Neural cell (in vitro differentiated cells): ENCODE data around the gene SYNJ1. TPM values are rescaled to one million over a fixed set of nuclear protein-coding genes. Genes with fewer than 3 reads are reported as not detected.

Experiments used
- H2AFZ ChIP-seq: fragments of 200-600, 300-800 bp; sonication (generic), shearing (Covaris generic); 2 replicates; pipeline ENCODE4 v1.6.0; 2014; ENCODE audit warnings: low read depth, mild to moderate bottlenecking, antibody characterized with exemption, low read length, moderate library complexity
- H3F3A ChIP-seq: fragments of 200-600 bp; shearing (Covaris generic); 2 replicates; pipeline ENCODE4 v1.6.1; 2016; ENCODE audit warnings: mild to moderate bottlenecking, moderate library complexity, mixed read lengths, antibody characterized with exemption, low read length; ENCODE audit not compliant: insufficient read depth, poor library complexity, severe bottlenecking
- H3K27ac ChIP-seq: fragments of 200-600, 300-800 bp; sonication (generic), shearing (Covaris generic); 2 replicates; pipeline ENCODE4 v1.5.1; 2014; ENCODE audit warnings: mild to moderate bottlenecking, low read length, moderate library complexity
- H3K27me3 ChIP-seq: fragments of 300-800, 200-600 bp; sonication (generic), shearing (Covaris generic); 2 replicates; pipeline ENCODE4 v1.6.0; 2014; ENCODE audit warnings: mild to moderate bottlenecking, low read depth, low read length, moderate library complexity; ENCODE audit not compliant: insufficient read depth
- H3K36me3 ChIP-seq: fragments of 300-800, 200-600 bp; sonication (generic), shearing (Covaris generic); 2 replicates; pipeline ENCODE4 v1.5.1; 2014; ENCODE audit warnings: mild to moderate bottlenecking, antibody characterized with exemption, low read length, moderate library complexity; ENCODE audit not compliant: insufficient read depth
- H3K4me2 ChIP-seq: fragments of 300-800, 200-600 bp; sonication (generic), shearing (Covaris generic); 2 replicates; pipeline ENCODE4 v1.6.0; 2014; ENCODE audit warnings: mild to moderate bottlenecking, low read length
- H3K4me3 ChIP-seq: fragments of 300-800, 200-600 bp; sonication (generic), shearing (Covaris generic); 2 replicates; pipeline ENCODE4 v1.5.1; 2014; ENCODE audit warnings: mild to moderate bottlenecking, low read length, moderate library complexity
- H3K79me2 ChIP-seq: fragments of 200-600 bp; shearing (Covaris generic); replicated peaks from 2 replicates; pipeline ENCODE4 v1.6.0; 2014; ENCODE audit warnings: mild to moderate bottlenecking, low read length, moderate library complexity; ENCODE audit not compliant: insufficient read depth
- H3K9ac ChIP-seq: fragments of 300-800, 200-600 bp; sonication (generic), shearing (Covaris generic); 2 replicates; pipeline ENCODE4 v1.6.1; 2016; ENCODE audit warnings: mild to moderate bottlenecking, low read length, mixed read lengths
- H3K9me2 ChIP-seq: fragments of 200-600 bp; shearing (Covaris generic); 2 replicates; pipeline ENCODE4 v1.6.1; 2016; ENCODE audit warnings: mild to moderate bottlenecking, low read length, mixed read lengths; ENCODE audit not compliant: insufficient read depth
- H3K9me3 ChIP-seq: fragments of 200-600, 300-800 bp; sonication (generic), shearing (Covaris generic); 2 replicates; pipeline ENCODE4 v1.6.1; 2016; ENCODE audit warnings: mild to moderate bottlenecking, mixed run types, low read length, moderate library complexity, mixed read lengths
- H4K20me1 ChIP-seq: fragments of 200-600 bp; shearing (Covaris generic); 2 replicates; pipeline ENCODE4 v1.6.1; 2016; ENCODE audit warnings: mild to moderate bottlenecking, mixed run types; ENCODE audit not compliant: insufficient read depth
- EP300 ChIP-seq: fragments of 450-650 bp; conservative IDR thresholded peaks from 2 replicates; pipeline ENCODE4 v1.6.1; 2014; ENCODE audit warnings: antibody characterized with exemption, mild to moderate bottlenecking, moderate library complexity; ENCODE audit not compliant: poor library complexity, severe bottlenecking
- EZH2 ChIP-seq: fragments of 200-600, 300-800 bp; shearing (Covaris generic), sonication (generic); IDR thresholded peaks from 2 replicates; pipeline ENCODE4 v1.6.1; 2014; ENCODE audit warnings: antibody characterized with exemption, low read length, borderline replicate concordance, mild to moderate bottlenecking; ENCODE audit not compliant: insufficient read depth, poor library complexity, severe bottlenecking
- MXI1 ChIP-seq: fragments of 450-650 bp; conservative IDR thresholded peaks from 2 replicates; pipeline ENCODE4 v1.6.1; 2014; ENCODE audit warnings: antibody characterized with exemption, mild to moderate bottlenecking; ENCODE audit not compliant: poor library complexity, severe bottlenecking
- POLR2AphosphoS5 ChIP-seq: IDR thresholded peaks from 2 replicates; pipeline ENCODE4 v1.6.1; 2012
- RAD21 ChIP-seq: fragments of 450-650 bp; conservative IDR thresholded peaks from 2 replicates; pipeline ENCODE4 v1.6.1; 2014; ENCODE audit warnings: antibody characterized with exemption, mild to moderate bottlenecking, moderate library complexity
- SMC3 ChIP-seq: fragments of 450-650 bp; conservative IDR thresholded peaks from 2 replicates; pipeline ENCODE4 v1.6.1; 2014; ENCODE audit warnings: antibody characterized with exemption, mild to moderate bottlenecking, moderate library complexity; ENCODE audit not compliant: poor library complexity
- TAF1 ChIP-seq: IDR thresholded peaks from 2 replicates; pipeline ENCODE4 v1.6.1; 2012; ENCODE audit warnings: low read depth
- polyA plus RNA-seq: library from polyadenylated mRNA; depleted of rRNA; stranded (reverse); fragments of >200 nt; gene quantifications from 2 replicates; pipeline ENCODE4 v1.2.3, GENCODE V29; 2014
- TF ChIP-seq, protein P1 (sequence below): fragments of 450-650 bp; IDR thresholded peaks from 2 replicates; pipeline ENCODE4 v1.5.1; 2014; ENCODE audit warnings: antibody characterized with exemption, mild to moderate bottlenecking, moderate library complexity; ENCODE audit not compliant: poor library complexity, severe bottlenecking
- TF ChIP-seq, protein P2 (sequence below): IDR thresholded peaks from 2 replicates; pipeline ENCODE4 v1.6.1; 2012; ENCODE audit warnings: borderline replicate concordance

The SYNJ1 gene
- polyA plus RNA-seq, 1 donor from 2014 or later, result 24.1 TPM

DNA sequence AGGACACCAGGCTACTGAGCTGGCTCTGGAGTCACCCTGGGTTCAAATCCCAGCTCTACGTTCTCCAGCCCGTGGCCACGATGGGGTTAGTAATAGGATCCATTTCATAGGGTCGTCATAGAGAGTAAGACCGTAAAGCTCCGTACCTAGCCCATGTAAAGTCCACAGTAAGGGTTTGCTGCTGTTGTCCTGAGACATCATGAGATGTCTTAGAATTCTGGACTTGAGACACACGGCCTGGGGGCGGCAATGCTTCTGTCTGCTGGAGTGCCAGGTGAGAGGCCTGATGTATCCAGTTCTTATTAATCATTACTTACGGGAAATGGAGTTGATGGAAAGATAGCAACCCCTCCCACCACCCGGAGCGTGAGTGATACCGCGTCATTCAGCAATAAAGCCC, 146.1 kb downstream of the SYNJ1 start:
- H3K36me3 ChIP-seq, result no peaks in the 10 kb centered on the region
- H2AFZ ChIP-seq, result no peak overlapping the region
- no peaks in the 10 kb centered on the region for H3F3A ChIP-seq
- H3K27ac ChIP-seq, result no peak overlapping the region
- H3K9me3 ChIP-seq, result no peaks in the 10 kb centered on the region
- H3K27me3 ChIP-seq, result no peaks in the 10 kb centered on the region
- no peaks in the 10 kb centered on the region for H3K79me2 ChIP-seq
- no peaks in the 10 kb centered on the region for H3K9me2 ChIP-seq
- TF ChIP-seq EP300, result no peak
- TF ChIP-seq, protein P1, sequence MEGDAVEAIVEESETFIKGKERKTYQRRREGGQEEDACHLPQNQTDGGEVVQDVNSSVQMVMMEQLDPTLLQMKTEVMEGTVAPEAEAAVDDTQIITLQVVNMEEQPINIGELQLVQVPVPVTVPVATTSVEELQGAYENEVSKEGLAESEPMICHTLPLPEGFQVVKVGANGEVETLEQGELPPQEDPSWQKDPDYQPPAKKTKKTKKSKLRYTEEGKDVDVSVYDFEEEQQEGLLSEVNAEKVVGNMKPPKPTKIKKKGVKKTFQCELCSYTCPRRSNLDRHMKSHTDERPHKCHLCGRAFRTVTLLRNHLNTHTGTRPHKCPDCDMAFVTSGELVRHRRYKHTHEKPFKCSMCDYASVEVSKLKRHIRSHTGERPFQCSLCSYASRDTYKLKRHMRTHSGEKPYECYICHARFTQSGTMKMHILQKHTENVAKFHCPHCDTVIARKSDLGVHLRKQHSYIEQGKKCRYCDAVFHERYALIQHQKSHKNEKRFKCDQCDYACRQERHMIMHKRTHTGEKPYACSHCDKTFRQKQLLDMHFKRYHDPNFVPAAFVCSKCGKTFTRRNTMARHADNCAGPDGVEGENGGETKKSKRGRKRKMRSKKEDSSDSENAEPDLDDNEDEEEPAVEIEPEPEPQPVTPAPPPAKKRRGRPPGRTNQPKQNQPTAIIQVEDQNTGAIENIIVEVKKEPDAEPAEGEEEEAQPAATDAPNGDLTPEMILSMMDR, result no peak
- TF ChIP-seq TAF1, result no peak
- TF ChIP-seq POLR2AphosphoS5, result no peak
- no peak for TF ChIP-seq MXI1
- TF ChIP-seq RAD21, result no peak
- TF ChIP-seq, protein P2, sequence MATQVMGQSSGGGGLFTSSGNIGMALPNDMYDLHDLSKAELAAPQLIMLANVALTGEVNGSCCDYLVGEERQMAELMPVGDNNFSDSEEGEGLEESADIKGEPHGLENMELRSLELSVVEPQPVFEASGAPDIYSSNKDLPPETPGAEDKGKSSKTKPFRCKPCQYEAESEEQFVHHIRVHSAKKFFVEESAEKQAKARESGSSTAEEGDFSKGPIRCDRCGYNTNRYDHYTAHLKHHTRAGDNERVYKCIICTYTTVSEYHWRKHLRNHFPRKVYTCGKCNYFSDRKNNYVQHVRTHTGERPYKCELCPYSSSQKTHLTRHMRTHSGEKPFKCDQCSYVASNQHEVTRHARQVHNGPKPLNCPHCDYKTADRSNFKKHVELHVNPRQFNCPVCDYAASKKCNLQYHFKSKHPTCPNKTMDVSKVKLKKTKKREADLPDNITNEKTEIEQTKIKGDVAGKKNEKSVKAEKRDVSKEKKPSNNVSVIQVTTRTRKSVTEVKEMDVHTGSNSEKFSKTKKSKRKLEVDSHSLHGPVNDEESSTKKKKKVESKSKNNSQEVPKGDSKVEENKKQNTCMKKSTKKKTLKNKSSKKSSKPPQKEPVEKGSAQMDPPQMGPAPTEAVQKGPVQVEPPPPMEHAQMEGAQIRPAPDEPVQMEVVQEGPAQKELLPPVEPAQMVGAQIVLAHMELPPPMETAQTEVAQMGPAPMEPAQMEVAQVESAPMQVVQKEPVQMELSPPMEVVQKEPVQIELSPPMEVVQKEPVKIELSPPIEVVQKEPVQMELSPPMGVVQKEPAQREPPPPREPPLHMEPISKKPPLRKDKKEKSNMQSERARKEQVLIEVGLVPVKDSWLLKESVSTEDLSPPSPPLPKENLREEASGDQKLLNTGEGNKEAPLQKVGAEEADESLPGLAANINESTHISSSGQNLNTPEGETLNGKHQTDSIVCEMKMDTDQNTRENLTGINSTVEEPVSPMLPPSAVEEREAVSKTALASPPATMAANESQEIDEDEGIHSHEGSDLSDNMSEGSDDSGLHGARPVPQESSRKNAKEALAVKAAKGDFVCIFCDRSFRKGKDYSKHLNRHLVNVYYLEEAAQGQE, result no peak
- no peak for TF ChIP-seq EZH2
- TF ChIP-seq SMC3, result no peak
- no peak overlapping the region for H3K4me3 ChIP-seq
- no peaks in the 10 kb centered on the region for H4K20me1 ChIP-seq
- H3K9ac ChIP-seq, result no peak overlapping the region
- no peak overlapping the region for H3K4me2 ChIP-seq

DNA sequence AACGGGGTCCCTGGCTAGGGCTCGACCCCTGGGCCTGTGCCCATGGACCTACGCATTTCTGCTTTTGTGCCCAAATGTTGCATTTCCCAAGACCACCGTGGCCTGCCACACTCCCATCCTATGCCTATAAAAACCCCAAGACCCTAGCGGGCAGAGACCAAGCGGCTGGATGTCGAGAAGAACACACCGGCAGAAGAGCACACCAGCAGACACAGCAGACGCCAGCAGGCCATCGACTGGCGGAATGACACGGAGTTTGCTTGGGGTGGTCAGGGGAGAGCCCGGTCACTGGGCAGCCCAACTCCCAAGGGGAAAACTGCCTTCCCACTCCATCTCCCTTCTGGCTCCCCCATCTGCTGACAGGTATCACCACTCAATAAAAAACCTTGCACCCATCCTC, 146.9 kb downstream of the SYNJ1 start:
- H3K4me2 ChIP-seq, result no peak overlapping the region
- H3K79me2 ChIP-seq, result no peaks in the 10 kb centered on the region
- H3K4me3 ChIP-seq, result no peak overlapping the region
- no peak overlapping the region for H3K27ac ChIP-seq
- no peaks in the 10 kb centered on the region for H3K27me3 ChIP-seq
- H4K20me1 ChIP-seq, result no peaks in the 10 kb centered on the region
- H3K36me3 ChIP-seq, result no peaks in the 10 kb centered on the region
- TF ChIP-seq EP300 (no peak), MXI1 (no peak), POLR2AphosphoS5 (no peak)
- TF ChIP-seq, protein P2, result no peak
- H3K9me2 ChIP-seq, result no peaks in the 10 kb centered on the region
- no peak overlapping the region for H3K9ac ChIP-seq
- no peak overlapping the region for H2AFZ ChIP-seq
- H3F3A ChIP-seq, result no peaks in the 10 kb centered on the region
- no peaks in the 10 kb centered on the region for H3K9me3 ChIP-seq

Other genes starting within 250 kb of the SYNJ1 start
- gene TCP10L, start 142.5 kb downstream of the SYNJ1 start, polyA plus RNA-seq, result 1.7 and 2.1 TPM in 2 replicates
- 101 and 105 TPM in 2 replicates for gene CFAP298, start 115.6 kb downstream of the SYNJ1 start, polyA plus RNA-seq
- gene PAXBP1, start 43.7 kb upstream of the SYNJ1 start, polyA plus RNA-seq, result 211 and 218 TPM in 2 replicates